OCI-LY1 (cell line): ENCODE measurements around the gene GRM7.
"Not testable (repeated sequence)": the region's sequence is repeated elsewhere in the genome, so short reads cannot be mapped to it uniquely, and the experiment has no call there.

Source experiments
- H2AFZ ChIP-seq: fragments of 200-600 bp; sonication (generic), shearing (Covaris generic); 2 replicates; pipeline ENCODE4 v1.6.0; 2014; ENCODE audit warnings: antibody characterized with exemption, mild to moderate bottlenecking, low read length
- H3F3A ChIP-seq: fragments of 200-600 bp; sonication (generic), shearing (Covaris generic); 2 replicates; pipeline ENCODE4 v1.6.0; 2014; ENCODE audit warnings: mild to moderate bottlenecking, antibody characterized with exemption, low read length, moderate library complexity; ENCODE audit not compliant: insufficient read depth
- H3K27ac ChIP-seq: fragments of 200-600 bp; sonication (generic); 2 replicates; pipeline ENCODE4 v1.5.1; 2014; ENCODE audit warnings: low read length, mixed run types, mild to moderate bottlenecking, low read depth; ENCODE audit not compliant: poor library complexity, severe bottlenecking
- H3K27me3 ChIP-seq: fragments of 200-600 bp; sonication (generic); 2 replicates; pipeline ENCODE4 v1.6.0; 2014; ENCODE audit warnings: antibody characterized with exemption, mild to moderate bottlenecking, low read length, moderate library complexity; ENCODE audit not compliant: insufficient read depth
- H3K36me3 ChIP-seq: fragments of 200-600 bp; sonication (generic); 2 replicates; pipeline ENCODE4 v1.6.1; 2014; ENCODE audit warnings: mild to moderate bottlenecking, antibody characterized with exemption, low read length, moderate library complexity, mixed read lengths; ENCODE audit not compliant: insufficient read depth
- H3K4me1 ChIP-seq: fragments of 200-600 bp; sonication (generic); 2 replicates; pipeline ENCODE4 v1.5.1; 2014; ENCODE audit warnings: mild to moderate bottlenecking, low read length, moderate library complexity; ENCODE audit not compliant: insufficient read depth, severe bottlenecking
- H3K4me2 ChIP-seq: fragments of 200-600 bp; sonication (generic), shearing (Covaris generic); 2 replicates; pipeline ENCODE4 v1.6.1; 2014; ENCODE audit warnings: low read length
- H3K4me3 ChIP-seq: fragments of 200-600 bp; sonication (generic); 2 replicates; pipeline ENCODE4 v1.5.1; 2014; ENCODE audit warnings: low read length, low read depth, mild to moderate bottlenecking, mixed read lengths; ENCODE audit not compliant: poor library complexity, severe bottlenecking
- H3K79me2 ChIP-seq: fragments of 200-600 bp; shearing (Covaris generic); 2 replicates; pipeline ENCODE4 v1.6.1; 2016; ENCODE audit warnings: mixed run types, low read length, mixed read lengths; ENCODE audit not compliant: insufficient read depth
- H3K9ac ChIP-seq: fragments of 200-600 bp; sonication (generic), shearing (Covaris generic); 2 replicates; pipeline ENCODE4 v1.6.1; 2014; ENCODE audit warnings: mild to moderate bottlenecking, low read length, mixed read lengths
- H3K9me2 ChIP-seq: fragments of 200-600 bp; sonication (generic), shearing (Covaris generic); 2 replicates; pipeline ENCODE4 v1.6.1; 2014; ENCODE audit warnings: low read depth, mild to moderate bottlenecking, low read length, mixed read lengths
- H3K9me3 ChIP-seq: fragments of 200-600 bp; shearing (Covaris generic); 2 replicates; pipeline ENCODE4 v1.6.1; 2014; ENCODE audit warnings: low read length, mixed read lengths
- H4K20me1 ChIP-seq: fragments of 200-600 bp; sonication (generic), shearing (Covaris generic); 2 replicates; pipeline ENCODE4 v1.6.0; 2016; ENCODE audit warnings: mild to moderate bottlenecking, low read length; ENCODE audit not compliant: insufficient read depth
- CTCF ChIP-seq: fragments of 200-600 bp; sonication (generic), shearing (Covaris generic); IDR thresholded peaks from 2 replicates; pipeline ENCODE4 v1.5.1; 2017; ENCODE audit warnings: mild to moderate bottlenecking, antibody characterized with exemption, low read length, moderate library complexity, mixed read lengths
- EZH2 ChIP-seq: fragments of 200-600 bp; sonication (generic), shearing (Covaris generic); IDR thresholded peaks from 2 replicates; pipeline ENCODE4 v1.8.0; 2017; ENCODE audit warnings: borderline replicate concordance, mixed run types, mild to moderate bottlenecking, antibody characterized with exemption, low read length, moderate library complexity, mixed read lengths

GRM7 gene

DNA sequence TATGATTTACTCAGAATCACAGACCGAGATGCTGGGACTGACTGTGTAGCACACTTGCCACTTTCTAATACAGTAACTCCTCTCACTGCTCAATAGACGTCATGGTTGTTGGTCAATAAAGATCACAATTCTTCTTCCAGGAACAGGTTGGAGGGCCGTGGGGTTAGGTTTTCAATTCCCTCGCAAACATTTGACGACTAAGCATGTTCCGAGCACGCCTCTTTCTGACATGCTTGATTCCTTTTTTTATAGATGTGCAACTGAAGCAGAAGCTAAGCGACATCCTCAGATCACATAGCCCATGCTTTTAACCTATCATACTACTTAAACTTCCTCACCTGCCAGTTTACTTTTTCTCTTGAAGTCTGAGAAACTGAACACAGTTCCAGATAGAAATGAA is 61.0 kb downstream of the GRM7 start:
- H3K36me3 ChIP-seq: no peaks in the 10 kb centered on the region
- H3K4me3 ChIP-seq: no peak overlapping the region
- no peaks in the 10 kb centered on the region for H3F3A ChIP-seq
- H3K9me2 ChIP-seq: no peaks in the 10 kb centered on the region
- H3K27me3 ChIP-seq: no peaks in the 10 kb centered on the region
- no peak overlapping the region for H3K9ac ChIP-seq
- H2AFZ ChIP-seq: no peak overlapping the region
- H3K4me2 ChIP-seq: no peak overlapping the region
- H3K79me2 ChIP-seq: no peaks in the 10 kb centered on the region
- TF ChIP-seq CTCF (no peak), EZH2 (no peak)
- no peaks in the 10 kb centered on the region for H3K4me1 ChIP-seq
- no peaks in the 10 kb centered on the region for H4K20me1 ChIP-seq
- no peaks in the 10 kb centered on the region for H3K9me3 ChIP-seq
- no peak overlapping the region for H3K27ac ChIP-seq

- Histone ChIP-seq H4K20me1 (no peaks in the 10 kb centered on the region), H3K79me2 (no peaks in the 10 kb centered on the region), H3K36me3 (no peaks in the 10 kb centered on the region), H3K4me1 (no peaks in the 10 kb centered on the region), H3K4me2 (no peak overlapping the region), H3K9me2 (no peaks in the 10 kb centered on the region), H3K9ac (no peak overlapping the region), H3K9me3 (no peaks in the 10 kb centered on the region), H2AFZ (no peak overlapping the region), H3K27me3 (no peaks in the 10 kb centered on the region), H3K4me3 (no peak overlapping the region), H3K27ac (no peak overlapping the region), H3F3A (no peaks in the 10 kb centered on the region)
- TF ChIP-seq CTCF (no peak), EZH2 (no peak)
Measured at GRCh38 chr3:6928064-6928463, 67.1 kb downstream of the GRM7 start.

DNA sequence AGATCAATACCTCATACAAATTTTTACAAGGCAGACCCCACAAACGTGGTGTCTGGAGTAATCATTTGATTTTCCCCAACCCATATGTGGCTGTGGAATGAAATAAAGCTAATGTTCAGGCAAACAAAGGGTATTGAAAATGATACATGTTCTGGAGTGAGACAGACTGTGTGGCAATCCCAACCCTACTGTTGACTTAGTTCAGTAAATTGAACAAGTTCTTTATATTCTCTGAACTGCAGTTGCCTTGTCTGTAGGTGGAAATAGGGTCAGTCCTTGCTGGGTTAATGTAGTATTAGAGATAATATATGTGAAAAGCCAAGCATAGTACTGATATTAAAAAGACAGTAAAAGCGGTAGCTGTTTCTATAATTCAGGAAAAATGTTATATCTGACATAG is 69.0 kb downstream of the GRM7 start:
- Histone ChIP-seq H3K4me1 (no peaks in the 10 kb centered on the region), H3K27ac (no peak overlapping the region), H3K79me2 (no peaks in the 10 kb centered on the region), H3K4me2 (no peak overlapping the region), H3F3A (no peaks in the 10 kb centered on the region), H2AFZ (no peak overlapping the region), H4K20me1 (no peaks in the 10 kb centered on the region), H3K9me3 (no peaks in the 10 kb centered on the region), H3K9ac (no peak overlapping the region), H3K36me3 (no peaks in the 10 kb centered on the region), H3K9me2 (no peaks in the 10 kb centered on the region), H3K4me3 (no peak overlapping the region), H3K27me3 (no peaks in the 10 kb centered on the region)
- TF ChIP-seq EZH2 (no peak), CTCF (no peak)

- not testable (repeated sequence) for H3K9me2 ChIP-seq, H3K9me3 ChIP-seq, H3F3A ChIP-seq, H3K27ac ChIP-seq, H3K27me3 ChIP-seq, H3K79me2 ChIP-seq, H4K20me1 ChIP-seq, H3K9ac ChIP-seq, H3K36me3 ChIP-seq, H3K4me2 ChIP-seq, H2AFZ ChIP-seq, H3K4me3 ChIP-seq, H3K4me1 ChIP-seq
Measured at GRCh38 chr3:6935418-6935817, 74.5 kb downstream of the GRM7 start.
